Activated T-cell treated with anti-CD3 and anti-CD28 coated beads for 1 hour (primary cell): ENCODE results near the gene FGF19.

Experiments
- DNase-seq: peaks from one replicate; pipeline ENCODE4 v3.0.0-alpha.2; 2020; ENCODE audit warnings: low read depth

FGF19 gene

DNA sequence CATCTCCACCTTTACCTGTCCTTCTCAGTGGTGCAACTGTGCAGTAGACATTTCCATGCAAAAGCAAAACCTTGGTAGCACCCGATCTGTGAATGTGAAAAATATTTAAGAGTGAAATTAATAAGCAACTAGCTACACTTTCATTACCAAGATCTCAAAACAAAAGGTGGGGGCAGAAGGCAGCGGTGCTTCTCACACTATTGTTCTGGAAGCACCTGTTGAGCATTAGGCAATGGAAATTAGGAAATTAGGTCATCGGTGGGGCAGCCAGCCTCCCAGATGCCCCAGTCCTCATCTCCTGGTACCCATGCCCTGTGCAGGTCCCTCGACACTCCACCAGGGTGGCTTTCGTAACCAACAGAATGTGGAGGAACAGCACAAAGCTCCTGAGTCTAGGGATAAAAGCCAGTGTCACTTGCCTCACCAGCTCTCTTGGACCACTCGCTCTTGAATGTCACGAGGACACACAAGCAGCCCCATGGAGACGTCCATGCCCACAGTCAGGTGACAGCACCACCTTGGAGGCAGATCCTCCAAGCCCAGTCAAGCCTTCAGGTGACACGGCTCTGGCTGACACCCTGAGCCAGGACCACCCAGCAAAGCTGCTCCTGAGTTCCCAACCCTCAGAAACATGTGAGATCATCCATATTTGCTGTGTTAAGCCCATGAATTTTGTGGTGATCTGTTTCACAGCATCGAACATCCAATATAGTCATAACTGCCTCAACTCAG is 31.9 kb downstream of the FGF19 start:
- DNase-seq, result no peak

GRCh38 chr11:69670158-69670845 is 33.5 kb downstream of the FGF19 start:
- DNase-seq, result peak; percentile 37

DNA sequence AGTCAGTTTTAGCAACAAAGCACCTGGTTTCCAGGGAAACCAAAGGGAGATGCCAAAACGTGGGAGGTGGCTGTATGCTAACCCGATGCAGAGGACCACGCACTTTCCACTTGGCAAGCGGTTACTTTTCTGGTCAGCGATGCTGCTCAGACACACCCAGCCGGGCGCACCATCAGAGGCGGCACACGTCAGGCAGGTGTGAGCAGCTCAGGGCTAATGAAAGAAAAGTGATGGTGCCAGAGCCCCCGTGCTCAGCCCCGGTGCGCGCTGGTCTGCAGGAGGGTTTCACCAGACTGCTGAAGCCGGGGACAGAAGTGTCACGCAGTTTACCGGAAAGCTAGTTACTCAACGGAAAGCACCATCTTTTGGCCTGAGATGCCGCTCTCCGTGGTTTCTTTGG is 34.3 kb downstream of the FGF19 start:
- no peak for DNase-seq

- no peak for DNase-seq
These were observed 35.9 kb downstream of the FGF19 start for GRCh38 chr11:69667619-69668604.

DNA sequence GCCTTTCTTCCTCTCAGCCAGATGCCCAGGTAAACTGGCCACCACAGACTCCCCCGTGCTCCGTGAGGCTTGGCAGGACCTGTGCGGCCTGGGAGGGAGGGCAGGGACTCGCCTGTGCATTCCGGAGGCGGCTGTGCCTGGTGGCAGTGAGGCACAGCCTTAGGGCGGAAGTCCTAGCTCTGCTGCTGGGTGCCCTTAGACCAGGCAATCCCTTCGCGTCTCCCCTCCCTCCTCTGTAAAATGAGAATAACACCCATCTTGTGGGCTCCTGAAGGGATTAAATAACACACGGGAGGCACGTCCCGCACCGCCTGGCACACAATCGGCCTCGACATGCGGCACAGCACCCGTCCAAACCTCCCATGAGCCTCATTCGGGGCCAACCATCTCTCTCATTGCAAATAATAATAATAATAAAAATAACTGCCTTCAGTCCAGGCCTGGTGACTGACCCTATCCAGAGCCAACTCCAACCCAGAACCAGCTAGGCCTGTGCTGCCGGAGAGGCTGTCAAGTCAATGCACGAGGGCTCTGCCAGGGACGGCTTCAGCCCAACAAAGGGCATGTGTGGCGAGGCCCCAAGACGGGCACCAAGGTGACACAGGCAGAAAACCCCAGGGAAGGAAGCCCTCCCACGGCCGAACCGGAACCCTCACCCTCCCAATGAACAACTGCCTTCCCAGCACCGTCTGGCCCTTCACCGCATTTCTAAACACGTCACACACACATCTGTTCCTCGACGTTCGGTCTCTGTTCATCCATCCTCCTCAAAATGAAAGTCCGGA is 36.9 kb downstream of the FGF19 start:
- DNase-seq, result no peak

DNA sequence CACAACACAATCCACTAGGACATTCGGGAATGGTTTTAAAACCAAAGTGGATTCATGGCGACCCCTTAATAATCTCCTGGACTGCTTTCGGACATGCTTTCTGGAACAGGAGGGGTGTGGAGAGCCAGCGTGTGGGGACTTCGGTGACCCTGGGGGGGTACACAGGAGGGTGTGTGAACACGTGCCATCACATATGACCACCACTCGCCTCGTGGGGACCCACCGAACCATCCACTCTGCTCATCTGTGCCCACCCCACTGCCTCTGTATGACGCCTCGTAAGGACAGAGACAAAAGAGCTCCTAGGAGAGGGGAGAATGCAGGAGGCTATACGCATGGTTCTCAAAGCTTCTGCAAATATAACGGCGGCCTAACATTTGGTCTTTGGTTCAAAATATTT is 37.6 kb downstream of the FGF19 start:
- no peak for DNase-seq

DNA sequence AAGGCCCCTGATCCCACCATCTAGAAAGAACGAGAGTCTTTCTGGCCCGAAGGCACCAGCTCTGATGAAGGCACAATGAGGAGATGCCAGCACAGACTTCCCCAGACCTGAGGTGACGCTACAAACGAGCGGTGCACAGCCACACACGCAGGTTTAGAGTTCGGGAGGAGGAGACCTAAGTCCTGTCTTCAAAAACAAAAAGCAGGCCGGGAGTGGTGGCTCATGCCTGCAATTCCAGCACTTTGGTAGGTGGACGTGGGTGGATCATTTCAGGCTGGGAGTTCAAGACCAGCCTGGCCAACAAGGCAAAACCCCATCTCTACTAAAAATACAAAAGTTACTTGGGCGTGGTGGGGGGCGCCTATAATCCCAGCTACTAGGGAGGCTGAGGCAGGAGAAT is 38.2 kb downstream of the FGF19 start:
- DNase-seq, result no peak

DNA sequence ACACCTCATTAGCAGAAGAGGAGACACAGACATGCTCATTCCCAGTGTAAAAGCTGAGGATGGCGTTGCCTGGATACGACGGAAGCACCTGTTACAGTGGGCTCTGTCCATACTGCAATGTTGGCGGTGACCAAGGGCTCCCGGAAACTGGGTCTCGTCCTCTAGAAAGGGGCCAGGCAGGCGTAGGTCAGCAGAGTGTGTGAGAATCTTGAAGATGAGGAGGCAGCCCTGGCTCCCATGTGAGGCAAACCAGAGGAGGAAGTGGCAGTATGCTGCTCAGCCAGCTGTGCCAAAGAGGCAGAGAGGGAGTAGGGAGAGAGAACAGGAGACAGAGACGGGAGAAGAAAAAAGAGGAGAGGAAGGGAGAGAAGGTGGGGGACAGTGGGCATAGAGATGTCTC is 38.9 kb downstream of the FGF19 start:
- no peak for DNase-seq

GRCh38 chr11:69664103-69664775 is 39.6 kb downstream of the FGF19 start:
- no peak for DNase-seq

GRCh38 chr11:69663326-69663725 is 40.5 kb downstream of the FGF19 start:
- no peak for DNase-seq

DNA sequence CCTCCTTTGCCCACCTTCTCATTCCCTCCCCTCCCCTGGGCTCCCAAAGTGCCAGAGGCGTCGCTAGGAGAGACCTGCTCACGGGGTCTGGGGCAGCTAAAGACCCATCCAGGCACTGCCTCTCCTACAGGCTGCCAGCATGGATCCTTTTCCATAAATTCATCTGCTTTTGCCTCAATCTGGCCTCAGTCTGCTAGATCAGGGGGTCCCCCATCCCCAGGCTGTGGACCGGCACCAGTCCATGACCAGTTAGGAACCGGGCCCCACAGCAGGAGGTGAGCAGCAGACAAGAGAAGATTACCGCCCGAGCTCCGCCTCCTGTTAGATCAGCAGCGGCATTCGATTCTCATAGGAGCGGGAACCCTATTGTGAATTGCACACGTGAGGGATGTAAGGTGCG is 41.0 kb downstream of the FGF19 start:
- DNase-seq, result no peak

DNA sequence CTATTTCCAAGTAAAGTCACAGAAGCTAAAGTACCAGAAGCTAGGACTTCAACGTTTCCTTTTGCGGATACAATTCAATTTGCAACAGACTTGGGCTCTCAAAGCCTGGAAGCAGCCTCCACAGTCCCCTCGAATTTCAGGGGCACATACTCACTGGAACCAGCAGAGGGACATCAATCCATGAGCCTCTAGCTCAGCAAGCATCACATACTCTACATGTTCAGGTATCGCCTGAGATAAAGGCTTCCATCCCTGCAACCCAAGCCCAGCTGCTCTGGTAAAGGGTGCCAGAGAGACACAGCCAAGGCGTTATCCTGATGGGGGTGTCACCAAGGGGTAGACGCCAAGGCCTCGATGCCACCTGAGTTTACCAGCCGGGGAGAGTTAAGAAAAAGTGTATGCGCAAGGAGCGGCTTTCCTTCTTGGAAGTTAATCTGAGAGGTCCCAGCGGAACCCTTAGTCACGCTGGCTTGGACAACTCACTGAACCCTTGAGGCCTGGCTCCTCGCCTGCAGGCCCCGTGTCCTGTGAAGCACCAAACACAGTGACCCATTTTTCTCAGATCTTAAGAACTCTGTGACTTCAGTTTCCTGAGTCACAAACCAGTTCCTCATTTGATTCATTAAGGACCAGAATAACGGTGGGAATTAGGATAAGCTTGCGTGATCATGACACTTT is 41.7 kb downstream of the FGF19 start:
- no peak for DNase-seq

DNA sequence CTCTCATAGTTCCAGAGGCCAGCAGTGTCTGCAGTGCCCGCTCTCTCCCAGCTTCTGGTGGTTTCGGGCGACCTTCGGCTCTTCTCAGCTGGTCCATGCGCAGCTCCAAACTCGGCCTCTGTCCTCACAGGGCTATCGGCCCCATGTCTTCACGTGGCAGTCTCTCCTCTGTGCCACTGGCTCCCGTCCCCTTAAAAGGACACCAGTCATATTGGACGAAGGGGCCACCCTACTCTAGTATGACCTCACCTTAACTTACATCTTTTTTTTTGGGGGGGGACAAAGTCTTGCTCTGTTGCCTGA is 42.5 kb downstream of the FGF19 start:
- no peak for DNase-seq

GRCh38 chr11:69660001-69660500 is 43.8 kb downstream of the FGF19 start:
- no peak for DNase-seq

DNA sequence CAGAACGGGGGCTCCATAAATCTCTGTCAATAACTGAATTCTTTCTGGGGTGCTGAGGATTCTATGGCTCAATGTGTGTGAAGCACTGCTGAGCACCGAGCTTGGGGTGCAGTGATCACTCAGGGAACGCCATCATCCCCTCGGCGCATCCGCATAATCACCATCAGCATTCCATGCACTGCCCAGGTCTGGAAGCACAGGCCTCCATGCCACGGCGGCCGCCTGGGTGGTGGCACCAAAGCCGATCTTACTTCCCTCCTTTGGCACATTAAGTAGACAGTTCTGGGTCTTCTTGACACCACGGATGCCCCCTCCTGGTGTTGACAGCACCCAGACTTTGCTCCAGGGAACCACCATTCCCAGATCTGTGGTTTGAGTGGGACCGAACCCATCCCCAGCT is 44.2 kb downstream of the FGF19 start:
- no peak for DNase-seq

- no peak for DNase-seq
These were observed 45.0 kb downstream of the FGF19 start for GRCh38 chr11:69658626-69659450.

DNA sequence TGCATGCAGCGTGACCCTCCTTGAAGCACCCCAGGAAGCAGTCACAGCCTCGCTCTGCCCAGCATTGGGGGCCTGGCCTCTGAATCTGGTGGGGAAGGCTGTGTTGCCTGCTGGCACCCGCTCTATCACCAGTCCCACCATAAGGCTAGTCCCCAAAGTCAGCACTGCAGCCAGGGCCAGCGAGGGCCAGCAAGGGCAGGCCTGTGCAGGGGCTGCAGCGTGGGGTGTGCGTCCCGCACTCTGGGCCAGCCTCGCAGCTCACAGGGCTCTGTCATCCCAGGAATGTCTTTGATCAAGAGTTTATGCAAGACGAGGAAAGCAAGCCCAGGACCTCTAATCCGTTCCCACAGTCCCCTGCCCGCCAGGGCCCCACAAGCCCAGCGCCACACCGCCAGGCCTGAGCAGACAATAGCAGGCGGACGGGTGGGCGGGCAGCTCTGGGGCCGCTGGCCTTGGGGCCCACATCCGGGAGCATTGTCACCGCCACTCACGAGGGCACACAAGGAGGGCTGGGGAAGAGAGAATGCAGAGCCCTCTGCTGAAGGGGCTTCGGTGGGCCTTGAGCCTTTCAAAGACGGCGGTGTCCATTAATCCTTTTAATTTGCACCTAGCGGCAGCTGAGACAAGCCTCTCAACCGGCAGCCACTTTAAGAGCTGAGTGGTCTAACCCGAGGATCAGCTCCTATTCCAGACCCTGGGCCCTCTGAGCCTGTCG is 45.8 kb downstream of the FGF19 start:
- DNase-seq, result no peak

- no peak for DNase-seq
These were observed 46.3 kb downstream of the FGF19 start for GRCh38 chr11:69657456-69657910.
